Caco-2 (cell line): Measurements from ENCODE around the gene SQSTM1. TPM values are rescaled to one million over a fixed set of nuclear protein-coding genes. Genes with fewer than 3 reads are reported as not detected.

Experiments
- BruUV-seq: library from RNA; stranded (reverse); fragments of 400-500 nt; replicated peaks from 2 replicates; lab custom pipeline; 2021; lab: Mats Ljungman, UMichigan
- CTCF ChIA-PET: fragments of 300-600 bp; sonication (Branson Sonifier 250); formaldehyde crosslinking; loops from one replicate; lab custom pipeline; 2022; ENCODE audit warnings: antibody characterized with exemption; lab: Charles Lee
- POLR2A ChIA-PET: fragments of 300-600 bp; sonication (Branson Sonifier 250); formaldehyde crosslinking; loops from one replicate; lab custom pipeline; 2022; ENCODE audit warnings: antibody characterized with exemption; lab: Charles Lee
- DNase-seq, 2 experiments: peaks; one replicate each; pipeline versions ENCODE4 v3.0.0 to v3.0.0-alpha.2; 2020 to 2022
- H3K27me3 ChIP-seq: replicated peaks from 2 replicates; pipeline ENCODE4 v1.6.0; 2011; ENCODE audit warnings: low read length; ENCODE audit not compliant: control insufficient read depth, insufficient read depth
- H3K36me3 ChIP-seq: 2 replicates; pipeline ENCODE4 v1.5.1; 2011; ENCODE audit warnings: low read length; ENCODE audit not compliant: control insufficient read depth, insufficient read depth
- H3K4me1 ChIP-seq: fragments of 250-450 bp; sonication (Bioruptor Pico); 2 replicates; pipeline ENCODE4 v1.5.1; 2020; ENCODE audit warnings: mild to moderate bottlenecking
- H3K4me3 ChIP-seq: 2 replicates; pipeline ENCODE4 v1.5.1; 2011; ENCODE audit warnings: low read depth, mild to moderate bottlenecking, control low read depth, low read length
- H3K9me3 ChIP-seq: fragments of 250-450 bp; sonication (Bioruptor Pico); 2 replicates; pipeline ENCODE4 v1.5.1; 2020; ENCODE audit warnings: mild to moderate bottlenecking, moderate library complexity
- H3K27ac Mint-ChIP-seq: one replicate; pipeline ENCODE4 v1.8.0; 2022; ENCODE audit warnings: mixed read lengths; ENCODE audit not compliant: unreplicated experiment
- H3K27me3 Mint-ChIP-seq: one replicate; pipeline ENCODE4 v1.8.0; 2022; ENCODE audit warnings: mixed read lengths; ENCODE audit not compliant: insufficient read depth, unreplicated experiment
- H3K36me3 Mint-ChIP-seq: one replicate; pipeline ENCODE4 v1.8.0; 2022; ENCODE audit warnings: mild to moderate bottlenecking, mixed read lengths; ENCODE audit not compliant: insufficient read depth, unreplicated experiment
- H3K4me1 Mint-ChIP-seq: one replicate; pipeline ENCODE4 v1.8.0; 2022; ENCODE audit warnings: low read depth, mixed read lengths; ENCODE audit not compliant: unreplicated experiment
- H3K4me3 Mint-ChIP-seq: one replicate; pipeline ENCODE4 v1.8.0; 2022; ENCODE audit warnings: mild to moderate bottlenecking, moderate library complexity, mixed read lengths; ENCODE audit not compliant: unreplicated experiment
- H3K9me3 Mint-ChIP-seq: one replicate; pipeline ENCODE4 v1.8.0; 2022; ENCODE audit warnings: mixed read lengths; ENCODE audit not compliant: unreplicated experiment
- intact Hi-C: fragments of 100-400 bp; cut with micrococcal nuclease; formaldehyde crosslinking; loops from one replicate; pipeline ENCODE4 v1.10.0; 2022; ENCODE audit not compliant: unreplicated experiment
- total RNA-seq: library from RNA; stranded (reverse); gene quantifications from 2 replicates; pipeline ENCODE4 v1.2.3, GENCODE V29; 2022
- TF ChIP-seq, protein P1 (sequence below), 2 experiments: fragments of 200-600 bp in 1 of 2; IDR thresholded peaks; 1 replicate in 1 of 2; 2 replicates in 1 of 2; pipeline versions ENCODE4 v1.5.1 to v1.8.0; 2011 to 2022; ENCODE audit warnings: antibody characterized with exemption in 1 of 2, control low read depth in 1 of 2, inconsistent platforms in 1 of 2, low read depth in 1 of 2, low read length in 1 of 2, mild to moderate bottlenecking in 1 of 2, moderate library complexity in 1 of 2; ENCODE audit not compliant: insufficient read depth in 1 of 2, severe bottlenecking in 1 of 2, unreplicated experiment in 1 of 2

The SQSTM1 gene
- total RNA-seq, 1 experiment from 2014 or later, result 259 TPM

- peaks cover 72% of the 10 kb centered on the region for H3K36me3 Mint-ChIP-seq
- no peaks in the 10 kb centered on the region for H3K27me3 Mint-ChIP-seq
- Histone ChIP-seq H3K9me3 (no peaks in the 10 kb centered on the region), H3K36me3 (peaks cover 7% of the 10 kb centered on the region), H3K27me3 (no peaks in the 10 kb centered on the region), H3K4me1 (peaks cover 25% of the 10 kb centered on the region), H3K4me3 (no peak overlapping the region)
- BruUV-seq, result no TSS peak
- TF ChIP-seq, protein P1, sequence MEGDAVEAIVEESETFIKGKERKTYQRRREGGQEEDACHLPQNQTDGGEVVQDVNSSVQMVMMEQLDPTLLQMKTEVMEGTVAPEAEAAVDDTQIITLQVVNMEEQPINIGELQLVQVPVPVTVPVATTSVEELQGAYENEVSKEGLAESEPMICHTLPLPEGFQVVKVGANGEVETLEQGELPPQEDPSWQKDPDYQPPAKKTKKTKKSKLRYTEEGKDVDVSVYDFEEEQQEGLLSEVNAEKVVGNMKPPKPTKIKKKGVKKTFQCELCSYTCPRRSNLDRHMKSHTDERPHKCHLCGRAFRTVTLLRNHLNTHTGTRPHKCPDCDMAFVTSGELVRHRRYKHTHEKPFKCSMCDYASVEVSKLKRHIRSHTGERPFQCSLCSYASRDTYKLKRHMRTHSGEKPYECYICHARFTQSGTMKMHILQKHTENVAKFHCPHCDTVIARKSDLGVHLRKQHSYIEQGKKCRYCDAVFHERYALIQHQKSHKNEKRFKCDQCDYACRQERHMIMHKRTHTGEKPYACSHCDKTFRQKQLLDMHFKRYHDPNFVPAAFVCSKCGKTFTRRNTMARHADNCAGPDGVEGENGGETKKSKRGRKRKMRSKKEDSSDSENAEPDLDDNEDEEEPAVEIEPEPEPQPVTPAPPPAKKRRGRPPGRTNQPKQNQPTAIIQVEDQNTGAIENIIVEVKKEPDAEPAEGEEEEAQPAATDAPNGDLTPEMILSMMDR (IDR thresholded peaks at IDR 0.05; ENCODE audit: insufficient read depth in 1 of 2, low read depth in 1 of 2, low read length in 1 of 2, severe bottlenecking in 1 of 2, unreplicated experiment in 1 of 2), result no peak
- intact Hi-C loops, result loop anchor here (10.0 kb wide), 1 partner anchor 192 kb away; the partner anchor contains the start of gene HNRNPH1
- no peak overlapping the region for H3K4me3 Mint-ChIP-seq
- CTCF ChIA-PET, result no interaction called here
- no peak for DNase-seq
- H3K9me3 Mint-ChIP-seq, result no peaks in the 10 kb centered on the region
- POLR2A ChIA-PET, result no interaction called here
- peaks cover 20% of the 10 kb centered on the region for H3K4me1 Mint-ChIP-seq
- no peak overlapping the region for H3K27ac Mint-ChIP-seq
Measured at GRCh38 chr5:179816796-179817469, 3.8 kb upstream of the SQSTM1 start.

GRCh38 chr5:179817470-179817840, 3.2 kb upstream of the SQSTM1 start:
- no peak overlapping the region for H3K4me3 Mint-ChIP-seq
- CTCF ChIA-PET, result no interaction called here
- H3K4me3 ChIP-seq, result no peak overlapping the region

DNA sequence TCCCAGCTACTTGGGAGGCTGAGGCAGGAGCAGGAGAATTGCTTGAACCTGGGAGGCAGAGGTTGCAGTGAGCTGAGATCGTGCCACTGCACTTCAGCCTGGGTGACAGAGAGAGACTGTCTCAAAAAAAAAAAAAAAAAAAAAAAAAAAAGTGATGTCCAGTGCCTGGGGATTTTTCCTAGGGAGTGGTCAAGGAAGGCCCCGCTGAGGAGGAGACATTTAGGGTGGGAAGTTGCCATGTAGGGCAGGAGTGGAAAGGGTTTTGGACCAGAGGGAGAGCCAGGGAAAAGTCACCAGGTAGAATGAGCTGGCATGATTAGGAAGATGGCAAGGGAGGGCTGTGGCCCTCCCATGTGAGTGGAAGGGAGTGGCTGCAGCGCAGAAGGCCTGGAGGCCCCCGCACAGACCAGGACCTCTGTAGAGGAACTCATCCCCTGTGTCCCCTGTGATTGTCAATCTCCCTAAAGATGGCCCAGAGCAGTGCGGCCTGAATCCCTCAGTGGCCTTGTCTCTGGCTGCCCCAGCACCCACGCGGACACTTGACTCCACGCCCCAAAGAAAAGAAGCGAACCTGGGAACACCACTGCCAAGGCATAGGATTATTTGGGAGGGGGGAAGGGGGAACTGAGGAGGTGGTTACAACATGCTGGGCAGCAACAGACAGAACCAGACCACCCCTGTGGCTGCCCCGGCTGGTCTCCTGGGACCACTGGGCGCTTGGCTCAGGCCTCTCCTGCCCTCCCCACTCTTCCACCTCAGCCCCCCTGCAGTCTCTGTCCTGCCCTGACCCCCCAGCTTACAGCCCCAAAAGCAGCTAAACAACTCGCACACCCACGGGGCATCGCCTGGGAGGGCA, 2.6 kb upstream of the SQSTM1 start:
- peak overlapping the region; percentile 94 for H3K27ac Mint-ChIP-seq
- DNase-seq, result no peak
- H3K4me3 Mint-ChIP-seq, result peak overlapping the region; percentile 88
- TF ChIP-seq, protein P1 (IDR thresholded peaks at IDR 0.05; ENCODE audit: insufficient read depth in 1 of 2, low read depth in 1 of 2, low read length in 1 of 2, severe bottlenecking in 1 of 2, unreplicated experiment in 1 of 2), result no peak
- Histone ChIP-seq H3K4me3 (peak overlapping the region; percentile 38), H3K27me3 (no peaks in the 10 kb centered on the region), H3K4me1 (peaks cover 37% of the 10 kb centered on the region), H3K9me3 (no peaks in the 10 kb centered on the region), H3K36me3 (peaks cover 8% of the 10 kb centered on the region)
- no peaks in the 10 kb centered on the region for H3K9me3 Mint-ChIP-seq
- peaks cover 72% of the 10 kb centered on the region for H3K36me3 Mint-ChIP-seq
- ChIA-PET POLR2A (interaction anchor here (0.6 kb wide), 1 partner anchor 14 kb away, joined by 9 read pairs; no protein-coding TSS in a partner anchor), CTCF (no interaction called here)
- TSS peak; percentile 61 for BruUV-seq
- H3K27me3 Mint-ChIP-seq, result no peaks in the 10 kb centered on the region
- H3K4me1 Mint-ChIP-seq, result peaks cover 29% of the 10 kb centered on the region
- intact Hi-C loops, result loop anchor here (2.0 to 10.0 kb wide), 2 partner anchors 41 to 193 kb away; partner anchors contain the start of genes HNRNPH1 and MRNIP

More at GRCh38 chr5:179817470-179817840, 3.2 kb upstream of the SQSTM1 start:
- Histone ChIP-seq H3K9me3 (no peaks in the 10 kb centered on the region), H3K27me3 (no peaks in the 10 kb centered on the region), H3K36me3 (peaks cover 7% of the 10 kb centered on the region), H3K4me1 (peaks cover 31% of the 10 kb centered on the region)
- no TSS peak for BruUV-seq
- Mint-ChIP-seq H3K27ac (peak overlapping the region; percentile 94), H3K36me3 (peaks cover 72% of the 10 kb centered on the region), H3K27me3 (no peaks in the 10 kb centered on the region), H3K9me3 (no peaks in the 10 kb centered on the region), H3K4me1 (peaks cover 24% of the 10 kb centered on the region)
- TF ChIP-seq, protein P1 (IDR thresholded peaks at IDR 0.05; ENCODE audit: insufficient read depth in 1 of 2, low read depth in 1 of 2, low read length in 1 of 2, severe bottlenecking in 1 of 2, unreplicated experiment in 1 of 2), result no peak
- POLR2A ChIA-PET, result no interaction called here
- intact Hi-C loops, result loop anchor here (10.0 kb wide), 1 partner anchor 193 kb away; the partner anchor contains the start of gene HNRNPH1
- DNase-seq, result no peak
